GM23338 (cell line): Measurements from ENCODE around the gene RPN1. TPM values are rescaled to one million over a fixed set of nuclear protein-coding genes. Genes with fewer than 3 reads are reported as not detected.

ENCODE experiments used
- ATAC-seq: fragments of 200-7000 bp; cut with Tn5 transposase; 3 replicates; pipeline ENCODE4 v1.9.1; 2020
- DNase-seq: peaks from one replicate; pipeline ENCODE4 v3.0.0-alpha.2; 2015; ENCODE audit warnings: low spot score
- H2AFZ ChIP-seq: fragments of 200-600 bp; sonication (generic); 2 replicates; pipeline ENCODE4 v1.8.0; 2016; ENCODE audit warnings: antibody characterized with exemption, mild to moderate bottlenecking, moderate library complexity
- H3F3A ChIP-seq: fragments of 200-600 bp; sonication (generic); replicated peaks from 2 replicates; pipeline ENCODE4 v1.8.0; 2017; ENCODE audit warnings: antibody characterized with exemption, mixed run types, low read depth
- H3K27ac ChIP-seq: fragments of 200-600 bp; sonication (generic); 2 replicates; pipeline ENCODE4 v1.6.1; 2016; ENCODE audit warnings: low read depth
- H3K27me3 ChIP-seq: fragments of 200-600 bp; sonication (generic); 2 replicates; pipeline ENCODE4 v1.8.0; 2016; ENCODE audit warnings: mild to moderate bottlenecking, mixed run types, moderate library complexity; ENCODE audit not compliant: insufficient read depth
- H3K36me3 ChIP-seq: fragments of 200-600 bp; sonication (generic); 2 replicates; pipeline ENCODE4 v1.8.0; 2016; ENCODE audit warnings: mild to moderate bottlenecking; ENCODE audit not compliant: insufficient read depth
- H3K4me1 ChIP-seq: fragments of 200-600 bp; sonication (generic); 2 replicates; pipeline ENCODE4 v1.8.0; 2016; ENCODE audit warnings: mild to moderate bottlenecking, moderate library complexity; ENCODE audit not compliant: insufficient read depth
- H3K4me2 ChIP-seq: fragments of 200-600 bp; sonication (generic); 2 replicates; pipeline ENCODE4 v1.7.1; 2017; ENCODE audit warnings: mixed run types
- H3K4me3 ChIP-seq: fragments of 200-600 bp; sonication (generic); 2 replicates; pipeline ENCODE4 v1.6.1; 2016; ENCODE audit warnings: mixed run types
- H3K79me2 ChIP-seq: fragments of 200-600 bp; sonication (generic); replicated peaks from 2 replicates; pipeline ENCODE4 v1.8.0; 2017; ENCODE audit warnings: mild to moderate bottlenecking; ENCODE audit not compliant: insufficient read depth
- H3K9me2 ChIP-seq: fragments of 200-600 bp; sonication (generic); 2 replicates; pipeline ENCODE4 v1.8.0; 2017; ENCODE audit not compliant: insufficient read depth
- H4K20me1 ChIP-seq: fragments of 200-600 bp; sonication (generic); replicated peaks from 2 replicates; pipeline ENCODE4 v1.8.0; 2017; ENCODE audit warnings: mild to moderate bottlenecking; ENCODE audit not compliant: insufficient read depth
- H3K27ac Mint-ChIP-seq: 2 replicates; pipeline ENCODE4 v1.8.0; 2020; ENCODE audit warnings: inconsistent platforms, mild to moderate bottlenecking, moderate library complexity, mixed read lengths
- H3K27me3 Mint-ChIP-seq: 3 replicates; pipeline ENCODE4 v1.8.0; 2022; ENCODE audit warnings: low read depth, mild to moderate bottlenecking, moderate library complexity, mixed read lengths, inconsistent platforms; ENCODE audit not compliant: insufficient read depth, poor library complexity
- H3K36me3 Mint-ChIP-seq: 3 replicates; pipeline ENCODE4 v1.8.0; 2021; ENCODE audit warnings: low read depth, mild to moderate bottlenecking, inconsistent platforms, moderate library complexity, mixed read lengths
- H3K4me1 Mint-ChIP-seq: 3 replicates; pipeline ENCODE4 v1.8.0; 2020; ENCODE audit warnings: mild to moderate bottlenecking, inconsistent platforms, mixed read lengths
- H3K4me3 Mint-ChIP-seq: 3 replicates; pipeline ENCODE4 v1.8.0; 2021; ENCODE audit warnings: moderate library complexity, mild to moderate bottlenecking, inconsistent platforms, mixed read lengths
- H3K9me3 Mint-ChIP-seq: 3 replicates; pipeline ENCODE4 v1.8.0; 2020; ENCODE audit warnings: moderate library complexity, mild to moderate bottlenecking, inconsistent platforms, mixed read lengths
- CREB1 ChIP-seq: fragments of 250-450 bp; sonication (Bioruptor Pico); IDR thresholded peaks from 2 replicates; pipeline ENCODE4 v1.5.0; 2020; ENCODE audit warnings: low read depth, mild to moderate bottlenecking, moderate library complexity
- EZH2 ChIP-seq: fragments of 200-600 bp; sonication (generic); IDR thresholded peaks from one replicate; pipeline ENCODE4 v1.8.0; 2017; ENCODE audit warnings: antibody characterized with exemption, mild to moderate bottlenecking, low read depth; ENCODE audit not compliant: unreplicated experiment
- EZH2phosphoT487 ChIP-seq: fragments of 200-600 bp; sonication (generic); IDR thresholded peaks from one replicate; pipeline ENCODE4 v1.8.1; 2018; ENCODE audit warnings: antibody characterized with exemption; ENCODE audit not compliant: unreplicated experiment
- JUNB ChIP-seq: IDR thresholded peaks from one replicate; pipeline ENCODE4 v1.6.1; 2016; ENCODE audit warnings: antibody characterized with exemption; ENCODE audit not compliant: unreplicated experiment
- NANOG ChIP-seq: IDR thresholded peaks from 2 replicates; pipeline ENCODE4 v1.6.1; 2016; ENCODE audit warnings: antibody characterized with exemption, borderline replicate concordance
- POLR2AphosphoS5 ChIP-seq: IDR thresholded peaks from 2 replicates; pipeline ENCODE4 v1.6.1; 2016; ENCODE audit warnings: antibody characterized with exemption, low read depth
- STAT1 ChIP-seq: IDR thresholded peaks from one replicate; pipeline ENCODE4 v1.6.1; 2016; ENCODE audit warnings: antibody characterized with exemption; ENCODE audit not compliant: unreplicated experiment
- ZNF114 ChIP-seq: fragments of 250-450 bp; sonication (Bioruptor Pico); IDR thresholded peaks from 2 replicates; pipeline ENCODE4 v1.5.0; 2020; ENCODE audit warnings: mild to moderate bottlenecking, moderate library complexity
- polyA plus RNA-seq: library from polyadenylated mRNA; unstranded; fragments of >200 nt; fragmentation: Nextera tagmentation; extraction: Ambion mirVana; gene quantifications from 2 replicates; pipeline ENCODE4 v1.2.1, GENCODE V29; 2016
- total RNA-seq: library from RNA; depleted of rRNA; stranded (reverse); fragments of >200 nt; shearing (Covaris generic); gene quantifications from 2 replicates; pipeline ENCODE4 v1.2.3, GENCODE V29; 2014
- TF ChIP-seq, protein P1 (sequence below): IDR thresholded peaks from 2 replicates; pipeline ENCODE4 v1.6.1; 2016; ENCODE audit warnings: antibody characterized with exemption
- TF ChIP-seq, protein P2 (sequence below), 2 experiments: fragments of 200-600 bp in 1 of 2; sonication (generic) in 1 of 2; conservative IDR thresholded peaks; 2 replicates each; pipeline versions ENCODE4 v1.5.1 to v1.6.1; 2016 to 2017; ENCODE audit warnings: antibody characterized with exemption in 2 of 2, low read depth in 2 of 2, mild to moderate bottlenecking in 2 of 2, moderate library complexity in 1 of 2
- TF ChIP-seq, protein P3 (sequence below): IDR thresholded peaks from one replicate; pipeline ENCODE4 v1.6.1; 2018; ENCODE audit warnings: antibody characterized with exemption; ENCODE audit not compliant: unreplicated experiment

The RPN1 gene
- total and polyA plus RNA-seq, 2 experiments from 2014 or later: 111 to 231 TPM

DNA sequence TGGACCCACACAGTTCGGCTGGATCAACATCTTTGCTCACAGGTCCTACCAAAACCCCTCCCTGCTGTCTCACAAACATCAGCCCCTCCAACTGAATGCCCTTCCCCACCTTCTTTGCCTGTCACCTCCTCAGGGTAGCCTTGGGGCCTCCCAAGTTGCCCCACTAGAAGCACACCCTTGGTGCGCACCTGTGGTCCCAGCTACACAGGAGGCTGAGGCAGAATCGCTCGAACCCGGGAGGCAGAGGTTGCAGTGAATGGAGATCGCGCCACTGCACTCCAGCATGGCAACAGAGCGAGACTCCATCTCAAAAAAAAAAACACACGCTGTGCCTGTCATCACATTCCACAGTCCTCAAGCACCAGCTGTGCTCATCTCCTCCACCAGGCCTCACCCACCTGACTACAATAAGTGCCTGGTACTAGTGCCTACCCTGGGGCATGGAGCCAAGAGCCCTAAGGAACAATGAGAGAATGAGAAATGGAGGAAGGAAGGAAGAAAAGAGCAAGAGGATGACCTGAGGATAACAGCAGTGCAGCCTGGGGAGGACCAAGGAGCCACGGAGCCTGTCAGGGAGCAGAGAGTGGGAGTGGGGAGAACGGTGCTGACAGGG, 26.0 kb downstream of the RPN1 start:
- TF ChIP-seq, protein P1, sequence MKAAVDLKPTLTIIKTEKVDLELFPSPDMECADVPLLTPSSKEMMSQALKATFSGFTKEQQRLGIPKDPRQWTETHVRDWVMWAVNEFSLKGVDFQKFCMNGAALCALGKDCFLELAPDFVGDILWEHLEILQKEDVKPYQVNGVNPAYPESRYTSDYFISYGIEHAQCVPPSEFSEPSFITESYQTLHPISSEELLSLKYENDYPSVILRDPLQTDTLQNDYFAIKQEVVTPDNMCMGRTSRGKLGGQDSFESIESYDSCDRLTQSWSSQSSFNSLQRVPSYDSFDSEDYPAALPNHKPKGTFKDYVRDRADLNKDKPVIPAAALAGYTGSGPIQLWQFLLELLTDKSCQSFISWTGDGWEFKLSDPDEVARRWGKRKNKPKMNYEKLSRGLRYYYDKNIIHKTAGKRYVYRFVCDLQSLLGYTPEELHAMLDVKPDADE: no peak
- no peak for TF ChIP-seq NANOG
- no peak for TF ChIP-seq STAT1
- TF ChIP-seq JUNB: no peak
- TF ChIP-seq, protein P2, sequence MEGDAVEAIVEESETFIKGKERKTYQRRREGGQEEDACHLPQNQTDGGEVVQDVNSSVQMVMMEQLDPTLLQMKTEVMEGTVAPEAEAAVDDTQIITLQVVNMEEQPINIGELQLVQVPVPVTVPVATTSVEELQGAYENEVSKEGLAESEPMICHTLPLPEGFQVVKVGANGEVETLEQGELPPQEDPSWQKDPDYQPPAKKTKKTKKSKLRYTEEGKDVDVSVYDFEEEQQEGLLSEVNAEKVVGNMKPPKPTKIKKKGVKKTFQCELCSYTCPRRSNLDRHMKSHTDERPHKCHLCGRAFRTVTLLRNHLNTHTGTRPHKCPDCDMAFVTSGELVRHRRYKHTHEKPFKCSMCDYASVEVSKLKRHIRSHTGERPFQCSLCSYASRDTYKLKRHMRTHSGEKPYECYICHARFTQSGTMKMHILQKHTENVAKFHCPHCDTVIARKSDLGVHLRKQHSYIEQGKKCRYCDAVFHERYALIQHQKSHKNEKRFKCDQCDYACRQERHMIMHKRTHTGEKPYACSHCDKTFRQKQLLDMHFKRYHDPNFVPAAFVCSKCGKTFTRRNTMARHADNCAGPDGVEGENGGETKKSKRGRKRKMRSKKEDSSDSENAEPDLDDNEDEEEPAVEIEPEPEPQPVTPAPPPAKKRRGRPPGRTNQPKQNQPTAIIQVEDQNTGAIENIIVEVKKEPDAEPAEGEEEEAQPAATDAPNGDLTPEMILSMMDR (conservative IDR thresholded peaks at IDR 0.05; ENCODE audit: low read depth in 2 of 2): no peak
- H3K27ac ChIP-seq: no peak overlapping the region

DNA sequence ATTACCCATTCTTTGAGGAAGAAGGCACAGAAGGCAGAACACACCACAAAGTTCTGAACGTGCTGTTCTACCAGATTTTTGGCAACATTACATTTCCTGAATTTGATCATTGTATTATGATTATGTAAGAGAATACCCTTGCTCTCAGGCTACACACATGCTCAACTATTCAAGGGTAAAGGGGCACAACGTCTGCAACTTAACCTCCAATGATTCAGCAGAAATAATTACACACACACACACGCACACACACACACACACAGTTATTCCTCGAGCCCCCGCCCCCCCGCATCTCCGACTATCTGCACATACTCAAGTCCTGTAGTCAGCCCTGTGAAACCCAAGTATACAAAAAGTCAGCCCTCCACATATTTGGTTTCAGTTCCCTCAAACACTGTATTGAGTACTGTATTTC, 26.8 kb downstream of the RPN1 start:
- H3K27ac ChIP-seq: no peak overlapping the region
- peaks cover 51% of the 10 kb centered on the region for H3K36me3 ChIP-seq
- ATAC-seq: no peak
- no peaks in the 10 kb centered on the region for H3K9me2 ChIP-seq
- no peaks in the 10 kb centered on the region; the same call in 1 of the 2 replicates for H4K20me1 ChIP-seq
- H3K27me3 ChIP-seq: no peaks in the 10 kb centered on the region
- peaks cover 4% of the 10 kb centered on the region; the same call in 1 of the 2 replicates for H3K4me1 ChIP-seq
- no peak overlapping the region for H3K4me3 ChIP-seq
- no peak for DNase-seq
- H3K4me2 ChIP-seq: no peak overlapping the region
- H2AFZ ChIP-seq: no peak overlapping the region
- Mint-ChIP-seq H3K4me3 (no peak overlapping the region), H3K9me3 (no peaks in the 10 kb centered on the region), H3K36me3 (peaks cover 81% of the 10 kb centered on the region), H3K27ac (peak overlapping the region; percentile 53; the same call in 1 of the 2 replicates), H3K27me3 (peaks cover 2% of the 10 kb centered on the region), H3K4me1 (peaks cover 7% of the 10 kb centered on the region)
- peaks cover 7% of the 10 kb centered on the region; the same call in 1 of the 2 replicates for H3F3A ChIP-seq
- H3K79me2 ChIP-seq: peaks cover 7% of the 10 kb centered on the region
- TF ChIP-seq CREB1 (CRISPR knock-in tag): no peak
- no peak for TF ChIP-seq JUNB
- no peak for TF ChIP-seq EZH2
- TF ChIP-seq STAT1: no peak
- TF ChIP-seq EZH2phosphoT487: no peak
- no peak for TF ChIP-seq ZNF114 (CRISPR knock-in tag)
- TF ChIP-seq, protein P3, sequence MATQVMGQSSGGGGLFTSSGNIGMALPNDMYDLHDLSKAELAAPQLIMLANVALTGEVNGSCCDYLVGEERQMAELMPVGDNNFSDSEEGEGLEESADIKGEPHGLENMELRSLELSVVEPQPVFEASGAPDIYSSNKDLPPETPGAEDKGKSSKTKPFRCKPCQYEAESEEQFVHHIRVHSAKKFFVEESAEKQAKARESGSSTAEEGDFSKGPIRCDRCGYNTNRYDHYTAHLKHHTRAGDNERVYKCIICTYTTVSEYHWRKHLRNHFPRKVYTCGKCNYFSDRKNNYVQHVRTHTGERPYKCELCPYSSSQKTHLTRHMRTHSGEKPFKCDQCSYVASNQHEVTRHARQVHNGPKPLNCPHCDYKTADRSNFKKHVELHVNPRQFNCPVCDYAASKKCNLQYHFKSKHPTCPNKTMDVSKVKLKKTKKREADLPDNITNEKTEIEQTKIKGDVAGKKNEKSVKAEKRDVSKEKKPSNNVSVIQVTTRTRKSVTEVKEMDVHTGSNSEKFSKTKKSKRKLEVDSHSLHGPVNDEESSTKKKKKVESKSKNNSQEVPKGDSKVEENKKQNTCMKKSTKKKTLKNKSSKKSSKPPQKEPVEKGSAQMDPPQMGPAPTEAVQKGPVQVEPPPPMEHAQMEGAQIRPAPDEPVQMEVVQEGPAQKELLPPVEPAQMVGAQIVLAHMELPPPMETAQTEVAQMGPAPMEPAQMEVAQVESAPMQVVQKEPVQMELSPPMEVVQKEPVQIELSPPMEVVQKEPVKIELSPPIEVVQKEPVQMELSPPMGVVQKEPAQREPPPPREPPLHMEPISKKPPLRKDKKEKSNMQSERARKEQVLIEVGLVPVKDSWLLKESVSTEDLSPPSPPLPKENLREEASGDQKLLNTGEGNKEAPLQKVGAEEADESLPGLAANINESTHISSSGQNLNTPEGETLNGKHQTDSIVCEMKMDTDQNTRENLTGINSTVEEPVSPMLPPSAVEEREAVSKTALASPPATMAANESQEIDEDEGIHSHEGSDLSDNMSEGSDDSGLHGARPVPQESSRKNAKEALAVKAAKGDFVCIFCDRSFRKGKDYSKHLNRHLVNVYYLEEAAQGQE: no peak
- TF ChIP-seq POLR2AphosphoS5: no peak
- TF ChIP-seq NANOG: no peak
- TF ChIP-seq, protein P1: no peak
- TF ChIP-seq, protein P2 (conservative IDR thresholded peaks at IDR 0.05; ENCODE audit: low read depth in 2 of 2): no peak

More for the DNA sequence above, 26.0 kb downstream of the RPN1 start:
- no peaks in the 10 kb centered on the region for H3K27me3 ChIP-seq
- H2AFZ ChIP-seq: no peak overlapping the region
- Mint-ChIP-seq H3K27me3 (no peaks in the 10 kb centered on the region), H3K27ac (no peak overlapping the region), H3K36me3 (peaks cover 80% of the 10 kb centered on the region), H3K4me1 (peaks cover 1% of the 10 kb centered on the region; the same call in 1 of the 3 replicates), H3K9me3 (no peaks in the 10 kb centered on the region), H3K4me3 (no peak overlapping the region)
- H3F3A ChIP-seq: no peaks in the 10 kb centered on the region; the same call in 1 of the 2 replicates
- no peak overlapping the region for H3K4me3 ChIP-seq
- no peaks in the 10 kb centered on the region; the same call in 1 of the 2 replicates for H4K20me1 ChIP-seq
- no peaks in the 10 kb centered on the region for H3K4me1 ChIP-seq
- H3K4me2 ChIP-seq: no peak overlapping the region
- peaks cover 13% of the 10 kb centered on the region for H3K79me2 ChIP-seq
- no peak for ATAC-seq
- no peak for DNase-seq
- no peaks in the 10 kb centered on the region for H3K9me2 ChIP-seq
- H3K36me3 ChIP-seq: peaks cover 58% of the 10 kb centered on the region
